DOHH2 (cell line): ENCODE results near the gene SLC9A8.

Source experiments
- CTCF ChIP-seq: fragments of 200-600 bp; sonication (generic); IDR thresholded peaks from one replicate; pipeline ENCODE4 v1.5.1; 2014; ENCODE audit warnings: antibody characterized with exemption, mild to moderate bottlenecking, low read depth, low read length; ENCODE audit not compliant: poor library complexity, severe bottlenecking
- EZH2phosphoT487 ChIP-seq: fragments of 200-600 bp; sonication (generic); IDR thresholded peaks from 2 replicates; pipeline ENCODE4 v1.6.1; 2017; ENCODE audit warnings: borderline replicate concordance, mild to moderate bottlenecking, antibody characterized with exemption, low read length, moderate library complexity, mixed read lengths

GRCh38 chr20:49831770-49832631 lies 19.4 kb downstream of the SLC9A8 start:
- TF ChIP-seq CTCF (no peak), EZH2phosphoT487 (no peak)
